HepG2 (cell line): ENCODE results near the gene ASAP2. TPM values are rescaled to one million over a fixed set of nuclear protein-coding genes. Genes with fewer than 3 reads are reported as not detected.
A peak's percentile ranks its signal among the peaks of the same experiment; 100 is the strongest.

Experiments
- CEBPZ ChIP-seq: IDR thresholded peaks from 2 replicates; pipeline ENCODE4 v1.6.1; 2012; ENCODE audit warnings: low read length, improper control_type of control experiment
- HMG20B ChIP-seq: conservative IDR thresholded peaks from 2 replicates; pipeline ENCODE4 v1.6.1; 2016; ENCODE audit warnings: missing genetic modification reagents, missing compliant biosample characterization
- KDM6A ChIP-seq: IDR thresholded peaks from 2 replicates; pipeline ENCODE4 v1.6.1; 2016; ENCODE audit warnings: low read depth
- PRPF4 ChIP-seq: fragments of 200-400 bp; formaldehyde crosslinking; IDR thresholded peaks from 2 replicates; pipeline ENCODE4 v1.6.1; 2016; ENCODE audit warnings: low read length, low read depth; ENCODE audit not compliant: poor library complexity, severe bottlenecking
- SNAPC4 ChIP-seq: sonication (generic); formaldehyde crosslinking; IDR thresholded peaks from 2 replicates; pipeline ENCODE4 v1.4.0; 2020; ENCODE audit warnings: mild to moderate bottlenecking, missing genetic modification reagents
- SPEN ChIP-seq: sonication (generic); formaldehyde crosslinking; IDR thresholded peaks from 2 replicates; pipeline ENCODE4 v1.5.1; 2020; ENCODE audit warnings: low read depth, mild to moderate bottlenecking, missing genetic modification reagents
- ZBTB21 ChIP-seq: sonication (generic); formaldehyde crosslinking; IDR thresholded peaks from 2 replicates; pipeline ENCODE4 v1.4.0; 2020; ENCODE audit warnings: missing genetic modification reagents
- ZFP36 ChIP-seq: fragments of 150-350 bp; IDR thresholded peaks from 2 replicates; pipeline ENCODE4 v1.6.1; 2018; ENCODE audit warnings: borderline replicate concordance, low read length, low read depth; ENCODE audit not compliant: partially characterized antibody
- ZFP36L2 ChIP-seq: sonication (generic); formaldehyde crosslinking; IDR thresholded peaks from 2 replicates; pipeline ENCODE4 v1.4.0; 2020; ENCODE audit warnings: missing genetic modification reagents
- ZFP37 ChIP-seq: sonication (generic); formaldehyde crosslinking; IDR thresholded peaks from 2 replicates; pipeline ENCODE4 v1.4.0; 2020; ENCODE audit warnings: missing genetic modification reagents, borderline replicate concordance
- ZNF253 ChIP-seq: sonication (generic); formaldehyde crosslinking; IDR thresholded peaks from 2 replicates; pipeline ENCODE4 v1.8.0; 2022; ENCODE audit warnings: mild to moderate bottlenecking, missing genetic modification reagents, borderline replicate concordance
- ZNF574 ChIP-seq: sonication (generic); formaldehyde crosslinking; IDR thresholded peaks from 2 replicates; pipeline ENCODE4 v1.4.0; 2020; ENCODE audit warnings: missing genetic modification reagents
- ZNF709 ChIP-seq: sonication (generic); formaldehyde crosslinking; IDR thresholded peaks from 2 replicates; pipeline ENCODE4 v1.5.0; 2020; ENCODE audit warnings: mild to moderate bottlenecking, missing genetic modification reagents
- polyA plus RNA-seq, 8 experiments: library from polyadenylated mRNA; depleted of rRNA in 3 of 8; stranded (reverse) in 7 of 8; unstranded in 1 of 8; fragments of >200 nt; fragmentation: Illumina TruSeq in 4 of 8; extraction: Trizol in 4 of 8; gene quantifications; 2 replicates each; pipeline versions ENCODE4 v1.2.1 to v1.2.3, GENCODE V29; 2011 to 2016; ENCODE audit warnings: low read depth in 4 of 8, missing spikeins in 1 of 8, mixed read lengths in 1 of 8; ENCODE audit not compliant: insufficient read depth in 1 of 8
- total RNA-seq, 5 experiments: library from RNA; depleted of rRNA; stranded (reverse); fragments of >200 nt; fragmentation: Illumina TruSeq; extraction: Trizol; gene quantifications; 2 replicates each; pipeline ENCODE4 v1.2.3, GENCODE V29; 2016; ENCODE audit warnings: low read depth in 1 of 5

The ASAP2 gene
- total and polyA plus RNA-seq, 2 of the 13 experiments (the other 11 are each of a cell fraction or from before 2014, with no cell fraction given): 7.3 to 22.3 TPM

GRCh38 chr2:9205963-9206948 lies at the start of gene ASAP2 (continued):
- TF ChIP-seq ZNF574 (CRISPR knock-in tag) (peak; percentile 64), SNAPC4 (CRISPR knock-in tag) (no peak), ZFP36L2 (no peak), ZNF709 (peak; percentile 19; the same call in 1 of the 2 replicates), KDM6A (CRISPR knock-in tag) (no peak), ZBTB21 (no peak), ZFP36 (no peak), ZNF253 (CRISPR knock-in tag) (no peak), CEBPZ (no peak), HMG20B (CRISPR knock-in tag) (0 out of 2 replicates have a peak, but pooled peaks have one; percentile 19), PRPF4 (no peak), ZFP37 (CRISPR knock-in tag) (no peak), SPEN (CRISPR knock-in tag) (peak; percentile 55; the same call in 1 of the 2 replicates)
